Measurements from ENCODE around the gene ATF7.
"Not testable (repeated sequence)": the region's sequence is repeated elsewhere in the genome, so short reads cannot be mapped to it uniquely, and the experiment has no call there.

ATF7 gene

DNA sequence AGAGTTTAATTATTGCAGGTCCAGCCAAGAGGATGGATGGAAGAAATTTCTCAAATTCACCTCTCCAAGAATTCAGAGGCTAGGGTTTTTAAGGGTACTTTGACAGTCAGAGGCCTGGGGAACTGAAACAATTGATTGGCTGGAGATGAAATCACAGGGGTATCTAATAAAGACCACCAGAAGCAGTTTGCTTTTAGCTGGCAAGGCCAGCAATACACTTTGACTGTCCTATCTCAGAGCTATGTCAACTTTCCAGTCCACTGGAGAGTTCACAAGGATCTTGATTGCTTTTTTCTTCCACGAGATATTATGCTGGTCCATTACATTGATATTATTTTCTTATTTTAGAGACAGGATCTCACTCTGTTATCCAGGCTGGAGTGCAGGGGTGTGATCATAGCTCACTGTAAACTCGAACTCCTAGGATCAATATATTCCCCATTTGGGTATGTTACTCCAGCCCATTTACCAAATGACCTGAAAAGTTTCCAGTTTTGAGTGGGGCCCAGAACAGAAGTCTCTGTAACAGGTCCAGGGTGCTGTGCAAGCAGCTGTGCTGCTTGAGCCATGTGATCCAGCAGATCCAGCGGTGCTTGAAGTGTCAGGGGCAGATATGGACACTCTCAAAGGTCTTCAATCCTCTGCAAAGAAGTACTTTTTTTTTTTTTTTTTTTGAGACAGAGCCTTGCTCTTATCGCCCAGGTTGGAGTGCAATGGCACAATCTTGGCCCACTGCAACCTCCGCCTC lies 17.2 kb upstream of the ATF7 start:
- no peak for DNase-seq (ENCODE audit: low read depth)
- no peak overlapping the region for H3K4me3 ChIP-seq (ENCODE audit: low read depth, low read length)
- TF ChIP-seq, protein P1, sequence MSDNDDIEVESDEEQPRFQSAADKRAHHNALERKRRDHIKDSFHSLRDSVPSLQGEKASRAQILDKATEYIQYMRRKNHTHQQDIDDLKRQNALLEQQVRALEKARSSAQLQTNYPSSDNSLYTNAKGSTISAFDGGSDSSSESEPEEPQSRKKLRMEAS (IDR thresholded peaks at IDR 0.05; ENCODE audit: low read depth, low read length), result no peak
- TF ChIP-seq MYC (IDR thresholded peaks at IDR 0.05; ENCODE audit: low read depth, low read length) (no peak), POLR2A (IDR thresholded peaks at IDR 0.05; ENCODE audit: extremely low read depth, insufficient read length) (no peak)
- TF ChIP-seq, protein P2, sequence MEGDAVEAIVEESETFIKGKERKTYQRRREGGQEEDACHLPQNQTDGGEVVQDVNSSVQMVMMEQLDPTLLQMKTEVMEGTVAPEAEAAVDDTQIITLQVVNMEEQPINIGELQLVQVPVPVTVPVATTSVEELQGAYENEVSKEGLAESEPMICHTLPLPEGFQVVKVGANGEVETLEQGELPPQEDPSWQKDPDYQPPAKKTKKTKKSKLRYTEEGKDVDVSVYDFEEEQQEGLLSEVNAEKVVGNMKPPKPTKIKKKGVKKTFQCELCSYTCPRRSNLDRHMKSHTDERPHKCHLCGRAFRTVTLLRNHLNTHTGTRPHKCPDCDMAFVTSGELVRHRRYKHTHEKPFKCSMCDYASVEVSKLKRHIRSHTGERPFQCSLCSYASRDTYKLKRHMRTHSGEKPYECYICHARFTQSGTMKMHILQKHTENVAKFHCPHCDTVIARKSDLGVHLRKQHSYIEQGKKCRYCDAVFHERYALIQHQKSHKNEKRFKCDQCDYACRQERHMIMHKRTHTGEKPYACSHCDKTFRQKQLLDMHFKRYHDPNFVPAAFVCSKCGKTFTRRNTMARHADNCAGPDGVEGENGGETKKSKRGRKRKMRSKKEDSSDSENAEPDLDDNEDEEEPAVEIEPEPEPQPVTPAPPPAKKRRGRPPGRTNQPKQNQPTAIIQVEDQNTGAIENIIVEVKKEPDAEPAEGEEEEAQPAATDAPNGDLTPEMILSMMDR (IDR thresholded peaks at IDR 0.05; ENCODE audit: low read depth, low read length), result no peak

DNA sequence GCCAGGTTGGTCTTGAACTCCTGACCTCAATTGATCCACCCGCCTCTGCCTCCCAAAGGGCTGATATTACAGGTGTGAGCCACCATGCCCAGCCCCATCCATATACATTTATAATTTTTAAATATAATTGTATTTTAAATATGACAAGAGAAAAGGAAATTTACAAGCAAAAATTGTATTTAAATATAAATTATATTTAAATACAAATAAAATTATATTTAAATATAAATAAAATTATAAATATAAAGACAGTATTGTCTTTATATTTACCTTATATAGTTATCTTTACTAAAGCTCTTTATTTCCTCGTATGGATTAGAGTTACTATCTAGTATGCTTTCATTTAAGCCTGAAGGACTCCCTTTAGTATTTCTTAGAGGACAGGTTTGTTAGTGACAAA lies 11.9 kb upstream of the ATF7 start:
- no peak overlapping the region for H3K4me3 ChIP-seq (ENCODE audit: low read depth, low read length)
- no peak for TF ChIP-seq MYC (IDR thresholded peaks at IDR 0.05; ENCODE audit: low read depth, low read length)
- no peak for TF ChIP-seq POLR2A (IDR thresholded peaks at IDR 0.05; ENCODE audit: extremely low read depth, insufficient read length)
- TF ChIP-seq, protein P1 (IDR thresholded peaks at IDR 0.05; ENCODE audit: low read depth, low read length), result no peak
- TF ChIP-seq, protein P2 (IDR thresholded peaks at IDR 0.05; ENCODE audit: low read depth, low read length), result no peak
- DNase-seq (ENCODE audit: low read depth), result no peak

DNA sequence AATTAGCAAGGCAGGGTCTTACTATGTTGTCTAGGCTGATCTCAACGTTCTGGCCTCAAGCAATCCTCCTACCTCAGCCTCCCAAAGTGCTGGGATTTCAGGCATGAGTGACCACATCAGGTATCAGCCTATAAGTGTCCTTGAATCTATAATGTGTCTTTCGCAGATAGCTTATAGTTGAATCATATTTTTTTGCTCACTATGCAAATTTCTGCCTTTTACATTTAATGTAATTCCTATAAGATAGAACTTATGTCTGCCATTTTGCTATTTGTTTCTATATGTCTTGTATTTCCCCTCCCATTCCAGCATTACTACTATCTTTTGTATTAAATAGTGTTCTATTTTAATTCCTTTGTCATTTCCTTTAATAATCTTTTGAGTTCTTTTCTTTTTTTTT lies 10.5 kb upstream of the ATF7 start:
- DNase-seq (ENCODE audit: low read depth), result no peak
- H3K4me3 ChIP-seq (ENCODE audit: low read depth, low read length), result no peak overlapping the region
- no peak for TF ChIP-seq POLR2A (IDR thresholded peaks at IDR 0.05; ENCODE audit: extremely low read depth, insufficient read length)
- TF ChIP-seq MYC (IDR thresholded peaks at IDR 0.05; ENCODE audit: low read depth, low read length), result no peak
- TF ChIP-seq, protein P2 (IDR thresholded peaks at IDR 0.05; ENCODE audit: low read depth, low read length), result no peak
- TF ChIP-seq, protein P1 (IDR thresholded peaks at IDR 0.05; ENCODE audit: low read depth, low read length), result no peak

DNA sequence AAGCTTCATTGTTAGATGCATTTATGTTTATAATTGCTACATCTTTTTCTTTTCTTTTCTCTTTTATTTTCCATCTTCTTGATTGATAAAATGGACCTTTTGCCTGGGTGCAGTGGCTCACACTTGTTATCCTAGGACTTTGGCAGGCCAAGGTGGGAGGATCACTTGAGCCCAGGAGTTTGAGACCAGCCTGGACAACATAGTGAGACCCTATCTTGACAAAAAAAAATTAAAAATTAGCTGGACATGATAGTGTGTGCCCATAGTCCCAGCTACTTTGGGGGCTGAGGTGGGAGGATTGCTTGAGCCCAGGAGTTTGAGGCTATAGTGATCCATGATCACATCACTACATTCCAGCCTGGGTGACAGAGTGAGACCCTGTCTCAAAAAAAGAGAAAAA lies 9.5 kb upstream of the ATF7 start:
- not testable (repeated sequence) for DNase-seq (ENCODE audit: low read depth); H3K4me3 ChIP-seq (ENCODE audit: low read depth, low read length)

DNA sequence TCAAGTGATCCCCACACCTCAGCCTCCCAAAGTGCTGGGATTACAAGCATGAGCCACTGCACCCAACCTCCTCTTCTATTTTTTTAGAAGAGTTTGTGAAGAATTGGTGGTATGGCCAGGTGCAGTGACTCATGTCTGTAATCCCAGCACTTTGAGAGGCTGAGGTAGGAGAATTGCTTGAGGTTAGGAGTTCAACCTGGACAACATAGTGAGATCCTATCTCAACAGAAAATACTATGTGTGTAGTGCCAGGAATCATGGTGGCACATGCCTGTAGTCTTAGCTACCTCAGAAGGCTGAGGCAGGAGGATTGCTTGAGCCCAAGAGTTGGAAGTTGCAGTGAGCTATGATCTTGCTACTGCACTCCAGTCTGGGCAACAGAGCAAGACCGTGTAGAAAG lies 5.5 kb upstream of the ATF7 start:
- no peak for TF ChIP-seq POLR2A (IDR thresholded peaks at IDR 0.05; ENCODE audit: extremely low read depth, insufficient read length)
- no peak for TF ChIP-seq MYC (IDR thresholded peaks at IDR 0.05; ENCODE audit: low read depth, low read length)
- TF ChIP-seq, protein P2 (IDR thresholded peaks at IDR 0.05; ENCODE audit: low read depth, low read length), result no peak
- TF ChIP-seq, protein P1 (IDR thresholded peaks at IDR 0.05; ENCODE audit: low read depth, low read length), result no peak
- DNase-seq (ENCODE audit: low read depth), result no peak
- no peak overlapping the region for H3K4me3 ChIP-seq (ENCODE audit: low read depth, low read length)

DNA sequence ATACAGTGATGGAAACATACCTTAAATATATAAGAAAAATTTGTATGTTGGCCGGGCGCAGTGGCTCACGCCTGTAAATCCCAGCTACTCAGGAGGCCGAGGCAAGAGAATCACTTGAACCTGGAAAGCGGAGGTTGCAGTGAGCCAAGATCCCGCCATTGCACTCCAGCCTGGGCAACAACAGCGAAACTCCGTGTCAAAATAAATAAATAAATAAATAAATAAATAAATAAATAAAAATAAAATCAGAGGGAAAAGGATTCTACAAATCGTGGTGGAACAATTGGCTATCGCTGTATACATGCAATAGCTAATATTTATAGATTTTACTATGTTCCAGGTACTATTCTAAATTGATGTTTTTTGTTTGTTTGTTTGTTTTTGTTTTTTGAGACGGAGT lies 1.7 kb upstream of the ATF7 start:
- no peak overlapping the region for H3K4me3 ChIP-seq (ENCODE audit: low read depth, low read length)
- DNase-seq (ENCODE audit: low read depth), result no peak
- TF ChIP-seq, protein P1 (IDR thresholded peaks at IDR 0.05; ENCODE audit: low read depth, low read length), result no peak
- TF ChIP-seq POLR2A (IDR thresholded peaks at IDR 0.05; ENCODE audit: extremely low read depth, insufficient read length) (no peak), MYC (IDR thresholded peaks at IDR 0.05; ENCODE audit: low read depth, low read length) (no peak)
- TF ChIP-seq, protein P2 (IDR thresholded peaks at IDR 0.05; ENCODE audit: low read depth, low read length), result no peak
